ENCODE results near the gene FUNDC2.

Gene FUNDC2

DNA sequence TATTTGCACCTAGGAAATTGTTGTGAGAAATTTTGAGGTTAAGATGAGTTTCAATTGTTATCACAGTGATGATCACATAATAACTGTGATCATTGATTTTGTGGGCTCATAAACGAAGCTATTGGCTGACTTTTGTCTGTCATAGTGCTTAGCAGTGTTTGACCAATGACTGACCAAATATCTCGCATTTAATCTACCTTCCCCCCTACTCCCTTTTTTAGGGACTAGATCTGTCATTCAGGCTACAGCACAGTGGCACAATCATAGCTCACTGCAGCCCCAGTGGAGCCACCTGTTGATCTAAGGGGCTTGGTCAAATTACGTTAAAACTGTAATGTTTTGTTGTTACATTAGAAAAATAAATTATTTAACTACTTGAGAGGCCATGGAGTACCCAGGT is 1.5 kb downstream of the FUNDC2 start:
- Histone ChIP-seq H3K4me3 (ENCODE audit: low read depth, low read length) (peak overlapping the region; percentile 69), H3K27ac (peak overlapping the region; percentile 95), H3K27me3 (replicated peaks) (no peaks in the 10 kb centered on the region), H3K36me3 (replicated peaks) (no peaks in the 10 kb centered on the region)
- in situ Hi-C loops (cut with HindIII; ENCODE audit: low pct_ligation_motif_present, low sequenced_read_pairs) = no loop called here
- TF ChIP-seq, protein P1, sequence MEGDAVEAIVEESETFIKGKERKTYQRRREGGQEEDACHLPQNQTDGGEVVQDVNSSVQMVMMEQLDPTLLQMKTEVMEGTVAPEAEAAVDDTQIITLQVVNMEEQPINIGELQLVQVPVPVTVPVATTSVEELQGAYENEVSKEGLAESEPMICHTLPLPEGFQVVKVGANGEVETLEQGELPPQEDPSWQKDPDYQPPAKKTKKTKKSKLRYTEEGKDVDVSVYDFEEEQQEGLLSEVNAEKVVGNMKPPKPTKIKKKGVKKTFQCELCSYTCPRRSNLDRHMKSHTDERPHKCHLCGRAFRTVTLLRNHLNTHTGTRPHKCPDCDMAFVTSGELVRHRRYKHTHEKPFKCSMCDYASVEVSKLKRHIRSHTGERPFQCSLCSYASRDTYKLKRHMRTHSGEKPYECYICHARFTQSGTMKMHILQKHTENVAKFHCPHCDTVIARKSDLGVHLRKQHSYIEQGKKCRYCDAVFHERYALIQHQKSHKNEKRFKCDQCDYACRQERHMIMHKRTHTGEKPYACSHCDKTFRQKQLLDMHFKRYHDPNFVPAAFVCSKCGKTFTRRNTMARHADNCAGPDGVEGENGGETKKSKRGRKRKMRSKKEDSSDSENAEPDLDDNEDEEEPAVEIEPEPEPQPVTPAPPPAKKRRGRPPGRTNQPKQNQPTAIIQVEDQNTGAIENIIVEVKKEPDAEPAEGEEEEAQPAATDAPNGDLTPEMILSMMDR (IDR thresholded peaks at IDR 0.05; ENCODE audit: low read depth, low read length, missing control alignments) = no peak
- no peak for DNase-seq

DNA sequence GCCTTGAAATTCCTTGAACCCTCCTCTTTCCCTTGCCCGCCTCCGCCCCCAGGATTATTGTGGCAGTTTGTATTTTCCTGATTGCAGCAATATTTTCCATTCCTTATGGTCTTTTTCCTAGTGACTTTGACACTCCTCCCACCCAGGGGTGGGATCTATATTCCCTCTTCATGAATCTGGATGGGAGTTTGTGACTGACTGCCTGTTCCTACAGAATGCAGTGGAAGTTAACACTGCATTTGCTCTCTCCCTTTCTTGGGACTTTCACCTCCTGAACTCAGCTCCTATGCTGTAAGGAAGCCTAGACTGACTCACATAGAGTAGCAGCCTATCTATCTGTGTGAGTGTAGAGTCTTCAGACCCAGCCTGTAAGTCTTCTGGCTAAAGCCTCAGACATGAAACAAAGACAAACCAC is 2.2 kb downstream of the FUNDC2 start:
- DNase-seq = peak; percentile 48
- in situ Hi-C loops (cut with HindIII; ENCODE audit: low pct_ligation_motif_present, low sequenced_read_pairs) = no loop called here
- TF ChIP-seq, protein P1 (IDR thresholded peaks at IDR 0.05; ENCODE audit: low read depth, low read length, missing control alignments) = no peak
- H3K36me3 ChIP-seq (replicated peaks) = no peaks in the 10 kb centered on the region
- peak overlapping the region; percentile 5 for H3K27ac ChIP-seq
- H3K27me3 ChIP-seq (replicated peaks) = no peaks in the 10 kb centered on the region
- H3K4me3 ChIP-seq (ENCODE audit: low read depth, low read length) = no peak overlapping the region

DNA sequence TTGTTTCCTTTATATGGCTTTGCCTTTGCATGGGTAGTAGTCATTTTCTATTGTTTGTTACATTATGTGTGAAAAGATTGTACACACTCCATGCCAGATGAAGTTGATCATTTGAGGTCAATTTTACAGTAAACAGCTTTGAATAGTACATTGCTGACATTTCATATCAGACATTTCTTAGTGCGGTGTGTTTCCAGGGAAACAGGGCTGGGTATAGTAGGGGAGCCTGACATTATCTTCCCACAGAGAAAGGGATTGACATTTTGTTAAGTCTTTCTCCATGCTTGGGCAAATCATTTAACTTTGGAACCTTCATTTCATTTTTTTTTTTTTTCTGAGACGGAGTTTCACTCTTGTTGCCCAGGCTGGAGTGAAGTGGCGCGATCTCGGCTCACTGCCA is 5.0 kb downstream of the FUNDC2 start:
- DNase-seq = no peak
- in situ Hi-C loops (cut with HindIII; ENCODE audit: low pct_ligation_motif_present, low sequenced_read_pairs) = no loop called here
- TF ChIP-seq, protein P1 (IDR thresholded peaks at IDR 0.05; ENCODE audit: low read depth, low read length, missing control alignments) = no peak

DNA sequence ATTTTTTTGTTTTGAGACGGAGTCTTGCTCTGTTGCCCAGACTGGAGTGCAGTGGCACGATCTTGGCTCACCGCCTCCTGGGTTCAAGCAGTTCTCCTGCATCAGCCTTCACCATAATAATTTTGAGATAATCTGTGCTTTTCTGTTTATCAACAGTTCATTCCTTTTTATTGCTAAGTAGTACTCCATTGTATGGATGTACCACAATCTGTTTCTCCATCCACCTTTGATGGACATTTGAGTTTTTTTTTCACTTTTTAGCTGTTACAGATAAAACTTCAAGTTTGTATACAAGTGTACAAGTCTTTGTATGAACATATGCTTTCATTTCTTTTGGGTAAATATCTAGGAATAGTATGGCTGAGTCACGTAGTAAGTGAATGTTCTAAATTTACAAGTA is 9.0 kb downstream of the FUNDC2 start:
- TF ChIP-seq, protein P1 (IDR thresholded peaks at IDR 0.05; ENCODE audit: low read depth, low read length, missing control alignments) = no peak
- H3K36me3 ChIP-seq (replicated peaks) = no peaks in the 10 kb centered on the region
- DNase-seq = no peak
- no peak overlapping the region for H3K4me3 ChIP-seq (ENCODE audit: low read depth, low read length)
- in situ Hi-C loops (cut with HindIII; ENCODE audit: low pct_ligation_motif_present, low sequenced_read_pairs) = no loop called here
- no peaks in the 10 kb centered on the region for H3K27me3 ChIP-seq (replicated peaks)
- no peak overlapping the region for H3K27ac ChIP-seq

More for the DNA sequence above, 5.0 kb downstream of the FUNDC2 start:
- Histone ChIP-seq H3K27ac (no peak overlapping the region), H3K27me3 (replicated peaks) (no peaks in the 10 kb centered on the region), H3K36me3 (replicated peaks) (no peaks in the 10 kb centered on the region), H3K4me3 (ENCODE audit: low read depth, low read length) (no peak overlapping the region)

DNA sequence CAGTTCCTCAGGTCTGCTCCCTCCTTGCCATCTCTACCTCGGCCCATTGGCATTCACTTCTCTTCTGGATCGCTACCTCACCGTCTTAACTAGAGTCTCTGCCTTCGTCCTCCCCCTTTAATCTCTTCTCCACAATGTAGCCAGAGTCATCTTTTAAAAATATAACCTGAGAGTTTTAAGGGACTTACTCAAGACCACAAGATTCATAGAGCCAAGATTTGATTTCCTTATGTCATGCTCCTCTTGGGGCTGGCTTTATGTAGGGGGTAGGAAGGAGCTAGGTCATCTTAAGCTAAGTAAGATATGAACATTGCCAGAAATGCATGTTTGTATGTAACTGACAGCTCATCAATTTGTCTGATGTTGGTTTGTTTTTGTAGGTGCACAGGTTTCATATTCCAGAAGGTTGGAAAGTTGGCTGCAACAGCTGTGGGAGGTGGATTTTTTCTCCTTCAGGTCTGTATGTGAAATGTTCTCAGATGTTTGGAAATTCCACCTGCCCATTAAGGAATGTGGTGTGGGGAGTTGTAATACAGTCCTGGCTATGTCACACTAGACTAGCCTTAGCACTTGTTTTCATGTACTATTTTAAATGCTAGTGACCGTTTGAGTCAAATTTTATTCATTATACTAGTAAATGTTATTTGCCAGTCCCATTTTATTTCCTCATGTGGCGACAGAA is 19.6 kb downstream of the FUNDC2 start:
- Histone ChIP-seq H3K27me3 (replicated peaks) (no peaks in the 10 kb centered on the region), H3K27ac (no peak overlapping the region), H3K36me3 (replicated peaks) (no peaks in the 10 kb centered on the region), H3K4me3 (ENCODE audit: low read depth, low read length) (no peak overlapping the region)
- DNase-seq = no peak
- in situ Hi-C loops (cut with HindIII; ENCODE audit: low pct_ligation_motif_present, low sequenced_read_pairs) = no loop called here
- TF ChIP-seq, protein P1 (IDR thresholded peaks at IDR 0.05; ENCODE audit: low read depth, low read length, missing control alignments) = no peak

All from brain microvascular endothelial cell (primary cell).